Calu3 (cell line): Measurements from ENCODE around the gene HADHA. TPM values are rescaled to one million over a fixed set of nuclear protein-coding genes. Genes with fewer than 3 reads are reported as not detected.

Experiments
- BruUV-seq: library from RNA; stranded (reverse); fragments of 400-500 nt; replicated peaks from 2 replicates; lab custom pipeline; 2021; lab: Mats Ljungman, UMichigan
- CTCF ChIA-PET: fragments of 300-600 bp; sonication (Branson Sonifier 250); formaldehyde crosslinking; loops from one replicate; lab custom pipeline; 2022; ENCODE audit warnings: antibody characterized with exemption; lab: Charles Lee
- DNase-seq: peaks from one replicate; pipeline ENCODE4 v3.0.0; 2022
- H3K27ac Mint-ChIP-seq: one replicate; pipeline ENCODE4 v1.8.0; 2022; ENCODE audit warnings: mixed read lengths; ENCODE audit not compliant: unreplicated experiment
- H3K27me3 Mint-ChIP-seq: one replicate; pipeline ENCODE4 v1.8.0; 2022; ENCODE audit warnings: mixed read lengths; ENCODE audit not compliant: unreplicated experiment
- H3K36me3 Mint-ChIP-seq: one replicate; pipeline ENCODE4 v1.8.0; 2022; ENCODE audit warnings: mild to moderate bottlenecking, moderate library complexity, mixed read lengths; ENCODE audit not compliant: insufficient read depth, unreplicated experiment
- H3K4me1 Mint-ChIP-seq: one replicate; pipeline ENCODE4 v1.8.0; 2022; ENCODE audit warnings: mild to moderate bottlenecking, low read depth, mixed read lengths; ENCODE audit not compliant: unreplicated experiment
- H3K4me3 Mint-ChIP-seq: one replicate; pipeline ENCODE4 v1.8.0; 2022; ENCODE audit warnings: mild to moderate bottlenecking, low read depth, moderate library complexity, mixed read lengths; ENCODE audit not compliant: unreplicated experiment
- H3K9me3 Mint-ChIP-seq: one replicate; pipeline ENCODE4 v1.8.0; 2022; ENCODE audit warnings: low read depth, mixed read lengths; ENCODE audit not compliant: unreplicated experiment
- CTCF ChIP-seq: fragments of 200-600 bp; IDR thresholded peaks from one replicate; pipeline ENCODE4 v1.8.0; 2022; ENCODE audit warnings: antibody characterized with exemption; ENCODE audit not compliant: unreplicated experiment
- intact Hi-C: fragments of 100-400 bp; cut with micrococcal nuclease; formaldehyde crosslinking; loops from one replicate; pipeline ENCODE4 v1.10.0; 2022; ENCODE audit not compliant: unreplicated experiment
- total RNA-seq: library from RNA; stranded (reverse); gene quantifications from 2 replicates; pipeline ENCODE4 v1.2.3, GENCODE V29; 2022

The HADHA gene
- total RNA-seq, 1 experiment from 2014 or later, result 127 TPM

- H3K36me3 Mint-ChIP-seq, result peaks cover 46% of the 10 kb centered on the region
Measured at GRCh38 chr2:26276484-26277227, 32.2 kb upstream of the HADHA start.

GRCh38 chr2:26274058-26274613, 29.7 kb upstream of the HADHA start:
- H3K9me3 Mint-ChIP-seq, result no peaks in the 10 kb centered on the region
- intact Hi-C loops, result loop anchor here (2.0 kb wide), 1 partner anchor 25 kb away; no protein-coding TSS in a partner anchor
- peak; percentile 72 for DNase-seq
- peaks cover 26% of the 10 kb centered on the region for H3K4me1 Mint-ChIP-seq
- TF ChIP-seq CTCF, result no peak
- CTCF ChIA-PET, result interaction anchor here (0.7 to 1.0 kb wide), 2 partner anchors 23 to 31 kb away, joined by 3 to 5 read pairs; no protein-coding TSS in a partner anchor
- no peak overlapping the region for H3K4me3 Mint-ChIP-seq
- H3K27me3 Mint-ChIP-seq, result no peaks in the 10 kb centered on the region
- BruUV-seq, result no TSS peak
- peaks cover 32% of the 10 kb centered on the region for H3K36me3 Mint-ChIP-seq
- peak overlapping the region; percentile 42 for H3K27ac Mint-ChIP-seq

More at GRCh38 chr2:26276484-26277227, 32.2 kb upstream of the HADHA start:
- intact Hi-C loops, result no loop called here
- Mint-ChIP-seq H3K27me3 (no peaks in the 10 kb centered on the region), H3K4me3 (no peak overlapping the region), H3K4me1 (peaks cover 25% of the 10 kb centered on the region), H3K27ac (no peak overlapping the region), H3K9me3 (no peaks in the 10 kb centered on the region)
- CTCF ChIA-PET, result interaction anchor here (0.7 kb wide), 1 partner anchor 9 kb away, joined by 8 read pairs; no protein-coding TSS in a partner anchor
- DNase-seq, result no peak
- no TSS peak for BruUV-seq
- no peak for TF ChIP-seq CTCF

GRCh38 chr2:26273501-26273900, 29.1 kb upstream of the HADHA start:
- no peak for DNase-seq

GRCh38 chr2:26270373-26270772, 25.9 kb upstream of the HADHA start:
- Mint-ChIP-seq H3K4me1 (peaks cover 23% of the 10 kb centered on the region), H3K27ac (peak overlapping the region; percentile 7), H3K27me3 (no peaks in the 10 kb centered on the region), H3K36me3 (peaks cover 14% of the 10 kb centered on the region), H3K9me3 (no peaks in the 10 kb centered on the region), H3K4me3 (no peak overlapping the region)
- intact Hi-C loops, result no loop called here
- CTCF ChIA-PET, result no interaction called here
- no peak for TF ChIP-seq CTCF
- BruUV-seq, result no TSS peak
- DNase-seq, result no peak

More at GRCh38 chr2:26273501-26273900, 29.1 kb upstream of the HADHA start:
- CTCF ChIA-PET, result interaction anchor here (0.7 to 1.0 kb wide), 2 partner anchors 24 to 30 kb away, joined by 3 to 5 read pairs; no protein-coding TSS in a partner anchor
- peaks cover 26% of the 10 kb centered on the region for H3K4me1 Mint-ChIP-seq
- peak overlapping the region; percentile 42 for H3K27ac Mint-ChIP-seq
- peaks cover 25% of the 10 kb centered on the region for H3K36me3 Mint-ChIP-seq
- BruUV-seq, result no TSS peak
- no peak for TF ChIP-seq CTCF
- H3K9me3 Mint-ChIP-seq, result no peaks in the 10 kb centered on the region
- H3K27me3 Mint-ChIP-seq, result no peaks in the 10 kb centered on the region
- intact Hi-C loops, result no loop called here
- no peak overlapping the region for H3K4me3 Mint-ChIP-seq
